ENCODE results near the gene FFAR4. TPM values are rescaled to one million over a fixed set of nuclear protein-coding genes. Genes with fewer than 3 reads are reported as not detected.

Gene FFAR4
- total and polyA plus RNA-seq, 2 donors (not counting 3 experiments of a cell fraction or from before 2014, with no cell fraction given), result not detected

- FAIRE-seq, result no peak
- POLR2A ChIA-PET, result no interaction called here
These were observed 64.4 kb downstream of the FFAR4 start for GRCh38 chr10:93630625-93631557.

More at GRCh38 chr10:93630625-93631557, 64.4 kb downstream of the FFAR4 start:
- BruUV-seq (replicated peaks), result no TSS peak
- Histone ChIP-seq H3K27me3 (ENCODE audit: control insufficient read depth in 2 of 2, insufficient read depth in 2 of 2, low read length in 2 of 2) (peaks cover 0 to 2% of the 10 kb centered on the region in 2 experiments), H3K27ac (ENCODE audit: insufficient read depth, low read depth, low read length) (no peak overlapping the region), H3K4me3 (replicated peaks in 1 of 3; ENCODE audit: insufficient read depth in 1 of 3, low read depth in 1 of 3, low read length in 3 of 3) (no peak overlapping the region), H3K9me3 (replicated peaks; ENCODE audit: control insufficient read depth, insufficient read depth, low read length) (no peaks in the 10 kb centered on the region), H3K4me1 (ENCODE audit: control insufficient read depth, extremely low read depth, insufficient read depth, low read length) (no peaks in the 10 kb centered on the region), H3K9ac (replicated peaks; ENCODE audit: extremely low read depth, insufficient read depth, low read length) (no peak overlapping the region), H4K20me1 (replicated peaks; ENCODE audit: control insufficient read depth, extremely low read depth, insufficient read depth, low read length) (no peaks in the 10 kb centered on the region), H2AFZ (ENCODE audit: low read depth, low read length) (no peak overlapping the region), H3K36me3 (ENCODE audit: control insufficient read depth in 2 of 2, extremely low read depth in 1 of 2, insufficient read depth in 2 of 2, low read length in 2 of 2) (no peaks in the 10 kb centered on the region), H3K9me1 (replicated peaks; ENCODE audit: control insufficient read depth, extremely low read depth, insufficient read depth, low read length) (no peaks in the 10 kb centered on the region), H3K79me2 (ENCODE audit: control insufficient read depth, insufficient read depth, low read length) (no peaks in the 10 kb centered on the region), H3K4me2 (ENCODE audit: insufficient read depth, low read length) (no peak overlapping the region)
- DNase-seq (ENCODE audit: low read depth, low spot score), result no peak
- intact Hi-C loops (cut with micrococcal nuclease), result no loop called here
- CTCF ChIA-PET, result no interaction called here
- no peak for TF ChIP-seq MYC (IDR thresholded peaks at IDR 0.05; ENCODE audit: low read depth, low read length)
- TF ChIP-seq, protein P1, sequence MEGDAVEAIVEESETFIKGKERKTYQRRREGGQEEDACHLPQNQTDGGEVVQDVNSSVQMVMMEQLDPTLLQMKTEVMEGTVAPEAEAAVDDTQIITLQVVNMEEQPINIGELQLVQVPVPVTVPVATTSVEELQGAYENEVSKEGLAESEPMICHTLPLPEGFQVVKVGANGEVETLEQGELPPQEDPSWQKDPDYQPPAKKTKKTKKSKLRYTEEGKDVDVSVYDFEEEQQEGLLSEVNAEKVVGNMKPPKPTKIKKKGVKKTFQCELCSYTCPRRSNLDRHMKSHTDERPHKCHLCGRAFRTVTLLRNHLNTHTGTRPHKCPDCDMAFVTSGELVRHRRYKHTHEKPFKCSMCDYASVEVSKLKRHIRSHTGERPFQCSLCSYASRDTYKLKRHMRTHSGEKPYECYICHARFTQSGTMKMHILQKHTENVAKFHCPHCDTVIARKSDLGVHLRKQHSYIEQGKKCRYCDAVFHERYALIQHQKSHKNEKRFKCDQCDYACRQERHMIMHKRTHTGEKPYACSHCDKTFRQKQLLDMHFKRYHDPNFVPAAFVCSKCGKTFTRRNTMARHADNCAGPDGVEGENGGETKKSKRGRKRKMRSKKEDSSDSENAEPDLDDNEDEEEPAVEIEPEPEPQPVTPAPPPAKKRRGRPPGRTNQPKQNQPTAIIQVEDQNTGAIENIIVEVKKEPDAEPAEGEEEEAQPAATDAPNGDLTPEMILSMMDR (IDR thresholded peaks at IDR 0.05; ENCODE audit: extremely low read depth in 1 of 2, insufficient read depth in 1 of 2, low read depth in 1 of 2, low read length in 2 of 2), result no peak
- TF ChIP-seq GATA2 (IDR thresholded peaks at IDR 0.05; ENCODE audit: insufficient read depth, insufficient read length, low read depth, low read length), result no peak
- TF ChIP-seq MAX (IDR thresholded peaks at IDR 0.05; ENCODE audit: insufficient read depth, insufficient read length), result no peak
- no peak for TF ChIP-seq FOS (IDR thresholded peaks at IDR 0.05; ENCODE audit: borderline replicate concordance, insufficient read depth, low read length)
- TF ChIP-seq POLR2AphosphoS5 (IDR thresholded peaks at IDR 0.05; ENCODE audit: insufficient read depth, low read depth, low read length), result no peak
- no peak for TF ChIP-seq JUN (IDR thresholded peaks at IDR 0.05; ENCODE audit: borderline replicate concordance, insufficient read depth, insufficient read length, low read depth)
- no peak for TF ChIP-seq POLR2A (IDR thresholded peaks at IDR 0.05; ENCODE audit: low read depth, low read length)
- TF ChIP-seq EZH2 (IDR thresholded peaks at IDR 0.05; ENCODE audit: borderline replicate concordance, low read depth, low read length, severe bottlenecking), result no peak
- dilution Hi-C loops (cut with MboI; ENCODE audit: extremely low pct_ligation_motif_present, low sequenced_read_pairs), result no loop called here

Other genes with a start within 250 kb of the FFAR4 start
- gene MYOF, start 84.3 kb upstream of the FFAR4 start, total RNA-seq, result 342 and 379 TPM in 2 replicates
- 66.6 and 98.4 TPM in 2 replicates for gene MYOF, start 84.3 kb upstream of the FFAR4 start, polyA plus RNA-seq
- gene CEP55, start 70.1 kb upstream of the FFAR4 start, total RNA-seq, result 58.9 and 63.0 TPM in 2 replicates
- 13.8 and 17.4 TPM in 2 replicates for gene CEP55, start 70.1 kb upstream of the FFAR4 start, polyA plus RNA-seq
- gene RBP4, start 34.6 kb downstream of the FFAR4 start, total RNA-seq, result not detected in 2 replicates
- gene RBP4, start 34.6 kb downstream of the FFAR4 start, polyA plus RNA-seq, result not detected in 2 replicates
- gene PDE6C, start 45.9 kb downstream of the FFAR4 start, total RNA-seq, result not detected in 2 replicates
- gene PDE6C, start 45.9 kb downstream of the FFAR4 start, polyA plus RNA-seq, result not detected in 2 replicates
- gene FRA10AC1, start 135.9 kb downstream of the FFAR4 start, total RNA-seq, result 17.2 and 24.4 TPM in 2 replicates
- gene FRA10AC1, start 135.9 kb downstream of the FFAR4 start, polyA plus RNA-seq, result 3.0 and 4.0 TPM in 2 replicates
- not detected in 2 replicates for gene LGI1, start 191.3 kb downstream of the FFAR4 start, total RNA-seq
- not detected in 2 replicates for gene LGI1, start 191.3 kb downstream of the FFAR4 start, polyA plus RNA-seq